Esophagus squamous epithelium (tissue), 5 donors: ENCODE measurements around the gene SLC9A1. TPM values are rescaled to one million over a fixed set of nuclear protein-coding genes. Genes with fewer than 3 reads are reported as not detected.

Experiments used
- DNase-seq: peaks from one replicate; lab custom pipeline; 2025; lab: John Stamatoyannopoulos, UW
- H3K27ac ChIP-seq, 4 donors: fragments of 200-600 bp; sonication (generic); one replicate each; pipeline ENCODE4 v1.5.1; 2016 to 2019; ENCODE audit warnings: mild to moderate bottlenecking in 1 of 4
- H3K27me3 ChIP-seq, 4 donors: fragments of 200-600 bp; sonication (generic); 1 replicate in 3 of 4; 2 replicates in 1 of 4; pipeline versions ENCODE4 v1.5.1 to v1.6.0; 2017 to 2021; ENCODE audit warnings: antibody characterized with exemption in 1 of 4
- H3K36me3 ChIP-seq, 3 donors: fragments of 200-600 bp; sonication (generic); one replicate each; pipeline ENCODE4 v1.5.1; 2016 to 2019
- H3K4me1 ChIP-seq, 3 donors: fragments of 200-600 bp; sonication (generic); one replicate each; pipeline ENCODE4 v1.5.1; 2017 to 2019
- H3K4me3 ChIP-seq, 4 donors: fragments of 200-600 bp; sonication (generic); 1 replicate in 3 of 4; 2 replicates in 1 of 4; pipeline ENCODE4 v1.5.1; 2016 to 2019; ENCODE audit warnings: mild to moderate bottlenecking in 2 of 4, moderate library complexity in 1 of 4
- H3K9me3 ChIP-seq, 3 donors: fragments of 200-600 bp; sonication (generic); one replicate each; pipeline ENCODE4 v1.5.1; 2016 to 2019
- POLR2A ChIP-seq, 4 donors: fragments of 450-650 bp; IDR thresholded peaks; one replicate each; pipeline ENCODE4 v1.6.1; 2017; ENCODE audit warnings: antibody characterized with exemption in 4 of 4, mild to moderate bottlenecking in 4 of 4, moderate library complexity in 3 of 4
- WGBS, 2 donors: methylation state at CpG; one replicate each; pipeline ENCODE4 v1.1.5; 2018; 5-methylcytosine and 5-hydroxymethylcytosine counted together
- intact Hi-C: fragments of 100-400 bp; cut with DNase I; formaldehyde crosslinking; loops from one replicate; pipeline ENCODE4 v1.15.0; 2022
- total RNA-seq, 4 donors: library from RNA; depleted of rRNA; stranded (reverse); fragments of >200 nt; gene quantifications; one replicate each; pipeline ENCODE4 v1.1.0, GENCODE V29; 2016
- TF ChIP-seq, protein P1 (sequence below), 6 experiments: fragments of 450-650 bp in 4 of 6; fragments of 200-600 bp in 2 of 6; sonication (generic) in 2 of 6; IDR thresholded peaks; one replicate each; pipeline ENCODE4 v1.5.1; 2016 to 2019; ENCODE audit warnings: antibody characterized with exemption in 6 of 6, mild to moderate bottlenecking in 4 of 6, moderate library complexity in 4 of 6
- donor health status: DM: yes; HTN: yes; CAD: no.

The SLC9A1 gene
- total RNA-seq, 4 donors from 2014 or later, result 11.4 to 18.8 (median 16.6) TPM

- TF ChIP-seq, protein P1, sequence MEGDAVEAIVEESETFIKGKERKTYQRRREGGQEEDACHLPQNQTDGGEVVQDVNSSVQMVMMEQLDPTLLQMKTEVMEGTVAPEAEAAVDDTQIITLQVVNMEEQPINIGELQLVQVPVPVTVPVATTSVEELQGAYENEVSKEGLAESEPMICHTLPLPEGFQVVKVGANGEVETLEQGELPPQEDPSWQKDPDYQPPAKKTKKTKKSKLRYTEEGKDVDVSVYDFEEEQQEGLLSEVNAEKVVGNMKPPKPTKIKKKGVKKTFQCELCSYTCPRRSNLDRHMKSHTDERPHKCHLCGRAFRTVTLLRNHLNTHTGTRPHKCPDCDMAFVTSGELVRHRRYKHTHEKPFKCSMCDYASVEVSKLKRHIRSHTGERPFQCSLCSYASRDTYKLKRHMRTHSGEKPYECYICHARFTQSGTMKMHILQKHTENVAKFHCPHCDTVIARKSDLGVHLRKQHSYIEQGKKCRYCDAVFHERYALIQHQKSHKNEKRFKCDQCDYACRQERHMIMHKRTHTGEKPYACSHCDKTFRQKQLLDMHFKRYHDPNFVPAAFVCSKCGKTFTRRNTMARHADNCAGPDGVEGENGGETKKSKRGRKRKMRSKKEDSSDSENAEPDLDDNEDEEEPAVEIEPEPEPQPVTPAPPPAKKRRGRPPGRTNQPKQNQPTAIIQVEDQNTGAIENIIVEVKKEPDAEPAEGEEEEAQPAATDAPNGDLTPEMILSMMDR (IDR thresholded peaks at IDR 0.05), result no peak
- TF ChIP-seq POLR2A (IDR thresholded peaks at IDR 0.05), result no peak
- Histone ChIP-seq H3K27me3 (no peaks in the 10 kb centered on the region), H3K4me1 (peaks cover 11 to 82% (median 40%) of the 10 kb centered on the region in 3 donors), H3K4me3 (no peak overlapping the region), H3K27ac (peak overlapping the region; percentile 23 to 85 (median 73)), H3K9me3 (no peaks in the 10 kb centered on the region), H3K36me3 (peaks cover 0 to 7% (median 0%) of the 10 kb centered on the region in 3 donors)
- no peak for DNase-seq
- intact Hi-C loops, result no loop called here
- WGBS, 2 donors, result 15 to 64% methylated on average over 2 to 4 of the region's 4 CpGs
Measured at GRCh38 chr1:27122652-27123051, 32.3 kb downstream of the SLC9A1 start.

- H3K36me3 ChIP-seq, result no peaks in the 10 kb centered on the region
- DNase-seq, result no peak
- intact Hi-C loops, result no loop called here
- H3K27me3 ChIP-seq, result no peaks in the 10 kb centered on the region
- H3K4me1 ChIP-seq, result peaks cover 25 to 89% (median 58%) of the 10 kb centered on the region in 3 donors
- no peak overlapping the region for H3K4me3 ChIP-seq
- TF ChIP-seq, protein P1 (IDR thresholded peaks at IDR 0.05), result no peak
- TF ChIP-seq POLR2A (IDR thresholded peaks at IDR 0.05), result no peak
- WGBS, 2 donors, result 55 to 76% methylated on average over 1 of the region's 1 CpG
- H3K27ac ChIP-seq, result peak overlapping the region in 3 of 4 donors; percentile 71 to 85 (median 80)
- no peaks in the 10 kb centered on the region for H3K9me3 ChIP-seq
Measured at GRCh38 chr1:27120854-27121253, 34.1 kb downstream of the SLC9A1 start.

DNA sequence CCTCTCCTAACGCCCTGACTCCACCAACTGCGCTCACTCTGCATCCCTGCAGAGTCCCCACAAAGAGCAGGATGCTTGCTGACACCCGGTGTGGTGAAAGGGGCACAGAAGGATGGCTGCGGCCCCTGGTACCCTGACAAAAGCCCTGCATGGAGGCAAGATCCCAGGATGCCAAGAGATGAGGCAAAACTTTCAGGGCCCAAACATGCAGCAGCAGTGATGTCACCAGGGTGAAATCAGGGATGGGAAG lies 36.6 kb downstream of the SLC9A1 start:
- intact Hi-C loops, result no loop called here
- Histone ChIP-seq H3K36me3 (peaks cover 4 to 8% (median 6%) of the 10 kb centered on the region in 3 donors), H3K4me1 (peaks cover 25 to 84% (median 66%) of the 10 kb centered on the region in 3 donors), H3K4me3 (no peak overlapping the region), H3K9me3 (no peaks in the 10 kb centered on the region), H3K27me3 (no peaks in the 10 kb centered on the region), H3K27ac (peak overlapping the region; percentile 54 to 85 (median 76))
- TF ChIP-seq, protein P1 (IDR thresholded peaks at IDR 0.05), result no peak
- no CpG with 5 or more reads among the region's 4 CpGs for WGBS, 2 donors
- no peak for DNase-seq

DNA sequence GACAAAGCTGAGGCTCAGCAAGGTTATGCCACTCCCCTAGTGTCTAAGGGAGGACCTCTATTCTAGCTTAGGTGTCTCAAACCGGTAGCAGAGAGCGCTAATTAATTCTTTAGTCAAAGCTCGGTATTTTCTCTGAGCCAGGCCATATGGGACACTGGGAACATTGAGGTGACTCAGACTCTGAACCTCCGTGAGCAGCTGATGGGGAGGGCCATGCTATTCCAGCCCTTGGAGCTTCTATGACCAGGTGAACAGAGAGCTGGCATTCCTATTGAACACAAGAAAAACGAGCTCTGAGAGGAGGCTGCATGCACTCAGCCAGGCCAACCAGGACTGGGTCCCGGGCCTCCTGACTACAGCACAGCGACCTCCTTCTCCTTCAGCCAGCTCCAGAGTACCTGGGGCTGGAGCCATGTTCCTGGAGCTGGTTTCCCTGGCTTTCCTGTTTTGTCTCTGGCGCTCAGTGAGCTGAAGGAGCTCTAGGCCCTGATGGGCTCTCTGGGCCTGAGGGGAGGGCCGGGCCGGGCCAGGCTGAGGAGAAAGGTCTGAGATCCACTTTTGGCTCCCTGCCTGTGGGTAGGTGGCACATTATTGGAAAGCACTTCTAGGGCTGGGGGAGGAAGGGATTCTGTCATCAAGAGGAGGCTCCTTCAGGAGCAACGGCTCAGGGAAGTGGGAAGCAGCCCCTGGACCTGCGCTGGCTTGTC lies 37.0 kb downstream of the SLC9A1 start:
- no peak for DNase-seq
- no peak for TF ChIP-seq POLR2A (IDR thresholded peaks at IDR 0.05)
- TF ChIP-seq, protein P1 (IDR thresholded peaks at IDR 0.05), result no peak
- Histone ChIP-seq H3K27me3 (no peaks in the 10 kb centered on the region), H3K27ac (peak overlapping the region; percentile 54 to 85 (median 76)), H3K36me3 (peaks cover 4 to 11% (median 7%) of the 10 kb centered on the region in 3 donors), H3K4me3 (no peak overlapping the region), H3K9me3 (no peaks in the 10 kb centered on the region), H3K4me1 (peaks cover 25 to 82% (median 64%) of the 10 kb centered on the region in 3 donors)
- intact Hi-C loops, result no loop called here
- WGBS, 2 donors, result 27 to 70% methylated on average over 2 of the region's 12 CpGs

- Histone ChIP-seq H3K4me3 (no peak overlapping the region), H3K9me3 (no peaks in the 10 kb centered on the region), H3K4me1 (peaks cover 20 to 82% (median 60%) of the 10 kb centered on the region in 3 donors), H3K27ac (peak overlapping the region in 3 of 4 donors; percentile 71 to 85 (median 80)), H3K27me3 (no peaks in the 10 kb centered on the region), H3K36me3 (peaks cover 4 to 11% (median 7%) of the 10 kb centered on the region in 3 donors)
- DNase-seq, result no peak
- intact Hi-C loops, result no loop called here
- no peak for TF ChIP-seq POLR2A (IDR thresholded peaks at IDR 0.05)
- TF ChIP-seq, protein P1 (IDR thresholded peaks at IDR 0.05), result no peak
Measured at GRCh38 chr1:27116697-27117096, 38.2 kb downstream of the SLC9A1 start.
